ENCODE results near the gene CDK5R2.

Gene CDK5R2

GRCh38 chr2:219001577-219002394 is 42.3 kb downstream of the CDK5R2 start:
- in situ Hi-C loops (cut with HindIII; ENCODE audit: low sequenced_read_pairs): no loop called here

- in situ Hi-C loops (cut with HindIII; ENCODE audit: low sequenced_read_pairs): no loop called here
Observed at GRCh38 chr2:219002395-219003266, 43.2 kb downstream of the CDK5R2 start.

- in situ Hi-C loops (cut with HindIII; ENCODE audit: low sequenced_read_pairs): no loop called here
Observed at GRCh38 chr2:219003267-219003634, 43.8 kb downstream of the CDK5R2 start.

- in situ Hi-C loops (cut with HindIII; ENCODE audit: low sequenced_read_pairs): no loop called here
Observed at GRCh38 chr2:219003979-219004378, 44.5 kb downstream of the CDK5R2 start.

- in situ Hi-C loops (cut with HindIII; ENCODE audit: low sequenced_read_pairs): no loop called here
Observed at GRCh38 chr2:219009294-219009693, 49.8 kb downstream of the CDK5R2 start.

GRCh38 chr2:219010162-219010756 is 50.8 kb downstream of the CDK5R2 start:
- in situ Hi-C loops (cut with HindIII; ENCODE audit: low sequenced_read_pairs): loop anchor here (5.0 kb wide), 1 partner anchor 42 kb away; no protein-coding TSS in a partner anchor

- in situ Hi-C loops (cut with HindIII; ENCODE audit: low sequenced_read_pairs): loop anchor here (5.0 kb wide), 1 partner anchor 41 kb away; no protein-coding TSS in a partner anchor
Observed at GRCh38 chr2:219010873-219011272, 51.4 kb downstream of the CDK5R2 start.
